ENCODE measurements around the gene ICAM4. TPM values are rescaled to one million over a fixed set of nuclear protein-coding genes. Genes with fewer than 3 reads are reported as not detected.

Gene ICAM4
- total and polyA plus RNA-seq, 2 of the 8 experiments (the other 6 are each of a cell fraction or from before 2014, with no cell fraction given) = 1.5 to 4.1 TPM

DNA sequence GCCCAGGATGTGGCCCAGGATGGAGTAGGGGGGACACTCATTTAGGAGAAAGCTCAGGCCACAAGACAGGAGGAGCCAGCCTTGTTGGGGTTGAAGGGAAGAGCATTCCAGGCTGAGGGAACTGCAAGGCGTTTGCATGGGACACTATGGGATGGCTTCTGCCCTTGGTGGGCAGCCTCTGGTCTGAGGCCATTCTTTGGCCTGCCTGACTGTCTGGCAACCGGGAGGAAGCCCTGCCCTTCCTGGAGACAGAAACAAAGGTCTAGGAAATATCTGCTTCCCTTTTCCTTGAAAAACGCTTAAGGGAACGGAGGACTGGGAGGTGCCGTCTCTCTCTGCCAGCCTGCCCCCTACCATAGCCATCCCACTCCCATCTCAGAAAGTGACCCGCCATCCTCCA is 18.7 kb upstream of the ICAM4 start (continued):
- TF ChIP-seq, protein P1, sequence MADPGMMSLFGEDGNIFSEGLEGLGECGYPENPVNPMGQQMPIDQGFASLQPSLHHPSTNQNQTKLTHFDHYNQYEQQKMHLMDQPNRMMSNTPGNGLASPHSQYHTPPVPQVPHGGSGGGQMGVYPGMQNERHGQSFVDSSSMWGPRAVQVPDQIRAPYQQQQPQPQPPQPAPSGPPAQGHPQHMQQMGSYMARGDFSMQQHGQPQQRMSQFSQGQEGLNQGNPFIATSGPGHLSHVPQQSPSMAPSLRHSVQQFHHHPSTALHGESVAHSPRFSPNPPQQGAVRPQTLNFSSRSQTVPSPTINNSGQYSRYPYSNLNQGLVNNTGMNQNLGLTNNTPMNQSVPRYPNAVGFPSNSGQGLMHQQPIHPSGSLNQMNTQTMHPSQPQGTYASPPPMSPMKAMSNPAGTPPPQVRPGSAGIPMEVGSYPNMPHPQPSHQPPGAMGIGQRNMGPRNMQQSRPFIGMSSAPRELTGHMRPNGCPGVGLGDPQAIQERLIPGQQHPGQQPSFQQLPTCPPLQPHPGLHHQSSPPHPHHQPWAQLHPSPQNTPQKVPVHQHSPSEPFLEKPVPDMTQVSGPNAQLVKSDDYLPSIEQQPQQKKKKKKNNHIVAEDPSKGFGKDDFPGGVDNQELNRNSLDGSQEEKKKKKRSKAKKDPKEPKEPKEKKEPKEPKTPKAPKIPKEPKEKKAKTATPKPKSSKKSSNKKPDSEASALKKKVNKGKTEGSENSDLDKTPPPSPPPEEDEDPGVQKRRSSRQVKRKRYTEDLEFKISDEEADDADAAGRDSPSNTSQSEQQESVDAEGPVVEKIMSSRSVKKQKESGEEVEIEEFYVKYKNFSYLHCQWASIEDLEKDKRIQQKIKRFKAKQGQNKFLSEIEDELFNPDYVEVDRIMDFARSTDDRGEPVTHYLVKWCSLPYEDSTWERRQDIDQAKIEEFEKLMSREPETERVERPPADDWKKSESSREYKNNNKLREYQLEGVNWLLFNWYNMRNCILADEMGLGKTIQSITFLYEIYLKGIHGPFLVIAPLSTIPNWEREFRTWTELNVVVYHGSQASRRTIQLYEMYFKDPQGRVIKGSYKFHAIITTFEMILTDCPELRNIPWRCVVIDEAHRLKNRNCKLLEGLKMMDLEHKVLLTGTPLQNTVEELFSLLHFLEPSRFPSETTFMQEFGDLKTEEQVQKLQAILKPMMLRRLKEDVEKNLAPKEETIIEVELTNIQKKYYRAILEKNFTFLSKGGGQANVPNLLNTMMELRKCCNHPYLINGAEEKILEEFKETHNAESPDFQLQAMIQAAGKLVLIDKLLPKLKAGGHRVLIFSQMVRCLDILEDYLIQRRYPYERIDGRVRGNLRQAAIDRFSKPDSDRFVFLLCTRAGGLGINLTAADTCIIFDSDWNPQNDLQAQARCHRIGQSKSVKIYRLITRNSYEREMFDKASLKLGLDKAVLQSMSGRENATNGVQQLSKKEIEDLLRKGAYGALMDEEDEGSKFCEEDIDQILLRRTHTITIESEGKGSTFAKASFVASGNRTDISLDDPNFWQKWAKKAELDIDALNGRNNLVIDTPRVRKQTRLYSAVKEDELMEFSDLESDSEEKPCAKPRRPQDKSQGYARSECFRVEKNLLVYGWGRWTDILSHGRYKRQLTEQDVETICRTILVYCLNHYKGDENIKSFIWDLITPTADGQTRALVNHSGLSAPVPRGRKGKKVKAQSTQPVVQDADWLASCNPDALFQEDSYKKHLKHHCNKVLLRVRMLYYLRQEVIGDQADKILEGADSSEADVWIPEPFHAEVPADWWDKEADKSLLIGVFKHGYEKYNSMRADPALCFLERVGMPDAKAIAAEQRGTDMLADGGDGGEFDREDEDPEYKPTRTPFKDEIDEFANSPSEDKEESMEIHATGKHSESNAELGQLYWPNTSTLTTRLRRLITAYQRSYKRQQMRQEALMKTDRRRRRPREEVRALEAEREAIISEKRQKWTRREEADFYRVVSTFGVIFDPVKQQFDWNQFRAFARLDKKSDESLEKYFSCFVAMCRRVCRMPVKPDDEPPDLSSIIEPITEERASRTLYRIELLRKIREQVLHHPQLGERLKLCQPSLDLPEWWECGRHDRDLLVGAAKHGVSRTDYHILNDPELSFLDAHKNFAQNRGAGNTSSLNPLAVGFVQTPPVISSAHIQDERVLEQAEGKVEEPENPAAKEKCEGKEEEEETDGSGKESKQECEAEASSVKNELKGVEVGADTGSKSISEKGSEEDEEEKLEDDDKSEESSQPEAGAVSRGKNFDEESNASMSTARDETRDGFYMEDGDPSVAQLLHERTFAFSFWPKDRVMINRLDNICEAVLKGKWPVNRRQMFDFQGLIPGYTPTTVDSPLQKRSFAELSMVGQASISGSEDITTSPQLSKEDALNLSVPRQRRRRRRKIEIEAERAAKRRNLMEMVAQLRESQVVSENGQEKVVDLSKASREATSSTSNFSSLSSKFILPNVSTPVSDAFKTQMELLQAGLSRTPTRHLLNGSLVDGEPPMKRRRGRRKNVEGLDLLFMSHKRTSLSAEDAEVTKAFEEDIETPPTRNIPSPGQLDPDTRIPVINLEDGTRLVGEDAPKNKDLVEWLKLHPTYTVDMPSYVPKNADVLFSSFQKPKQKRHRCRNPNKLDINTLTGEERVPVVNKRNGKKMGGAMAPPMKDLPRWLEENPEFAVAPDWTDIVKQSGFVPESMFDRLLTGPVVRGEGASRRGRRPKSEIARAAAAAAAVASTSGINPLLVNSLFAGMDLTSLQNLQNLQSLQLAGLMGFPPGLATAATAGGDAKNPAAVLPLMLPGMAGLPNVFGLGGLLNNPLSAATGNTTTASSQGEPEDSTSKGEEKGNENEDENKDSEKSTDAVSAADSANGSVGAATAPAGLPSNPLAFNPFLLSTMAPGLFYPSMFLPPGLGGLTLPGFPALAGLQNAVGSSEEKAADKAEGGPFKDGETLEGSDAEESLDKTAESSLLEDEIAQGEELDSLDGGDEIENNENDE (IDR thresholded peaks at IDR 0.05; ENCODE audit: insufficient replicate concordance, low read length) = no peak
- TF ChIP-seq CHD1 (IDR thresholded peaks at IDR 0.05; ENCODE audit: low read depth, low read length) (no peak), POLR2A (IDR thresholded peaks at IDR 0.05; ENCODE audit: control extremely low read depth in 1 of 2, low read depth in 2 of 2, low read length in 2 of 2) (no peak), KDM4A (IDR thresholded peaks at IDR 0.05; ENCODE audit: low read depth, low read length, severe bottlenecking) (no peak), TAF7 (optimal IDR thresholded peaks at IDR 0.05; ENCODE audit: borderline replicate concordance, low read depth, low read length) (no peak), SRF (IDR thresholded peaks at IDR 0.05; ENCODE audit: low read depth, low read length) (no peak), SP1 (IDR thresholded peaks at IDR 0.05; ENCODE audit: low read depth, low read length) (no peak), HDAC6 (IDR thresholded peaks at IDR 0.05; ENCODE audit: low read depth, low read length) (no peak), GABPA (IDR thresholded peaks at IDR 0.05; ENCODE audit: borderline replicate concordance, insufficient read depth, low read length) (no peak), TBP (IDR thresholded peaks at IDR 0.05; ENCODE audit: low read depth, low read length) (no peak)
- TF ChIP-seq, protein P2, sequence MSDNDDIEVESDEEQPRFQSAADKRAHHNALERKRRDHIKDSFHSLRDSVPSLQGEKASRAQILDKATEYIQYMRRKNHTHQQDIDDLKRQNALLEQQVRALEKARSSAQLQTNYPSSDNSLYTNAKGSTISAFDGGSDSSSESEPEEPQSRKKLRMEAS (IDR thresholded peaks at IDR 0.05) = no peak
- TF ChIP-seq, protein P3, sequence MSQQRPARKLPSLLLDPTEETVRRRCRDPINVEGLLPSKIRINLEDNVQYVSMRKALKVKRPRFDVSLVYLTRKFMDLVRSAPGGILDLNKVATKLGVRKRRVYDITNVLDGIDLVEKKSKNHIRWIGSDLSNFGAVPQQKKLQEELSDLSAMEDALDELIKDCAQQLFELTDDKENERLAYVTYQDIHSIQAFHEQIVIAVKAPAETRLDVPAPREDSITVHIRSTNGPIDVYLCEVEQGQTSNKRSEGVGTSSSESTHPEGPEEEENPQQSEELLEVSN (IDR thresholded peaks at IDR 0.05) = no peak
